ENCODE data around the gene SATB2. TPM values are rescaled to one million over a fixed set of nuclear protein-coding genes. Genes with fewer than 3 reads are reported as not detected.

The SATB2 gene
- total RNA-seq, 3 donors from 2014 or later, result 125 to 328 (median 183) TPM

GRCh38 chr2:199424160-199424559 lies 33.6 kb downstream of the SATB2 start:
- H3K36me3 ChIP-seq (ENCODE audit: low read depth), result no peaks in the 10 kb centered on the region
- H3K4me1 ChIP-seq (ENCODE audit: low read depth), result no peaks in the 10 kb centered on the region
- intact Hi-C loops (cut with DNase I, micrococcal nuclease), result no loop called here
- TF ChIP-seq CTCF (IDR thresholded peaks at IDR 0.05), result no peak
- H3K4me3 ChIP-seq, result no peak overlapping the region
- H3K9me3 ChIP-seq, result no peaks in the 10 kb centered on the region
- DNase-seq (no peak), ATAC-seq (no peak)

GRCh38 chr2:199419428-199419827 lies 38.3 kb downstream of the SATB2 start:
- DNase-seq (no peak), ATAC-seq (no peak)
- Histone ChIP-seq H3K36me3 (ENCODE audit: low read depth) (no peaks in the 10 kb centered on the region), H3K4me3 (no peak overlapping the region), H3K4me1 (ENCODE audit: low read depth) (no peaks in the 10 kb centered on the region), H3K9me3 (no peaks in the 10 kb centered on the region)
- TF ChIP-seq CTCF (IDR thresholded peaks at IDR 0.05), result no peak
- intact Hi-C loops (cut with DNase I, micrococcal nuclease), result no loop called here

- ATAC-seq, result no peak
- Histone ChIP-seq H3K9me3 (no peaks in the 10 kb centered on the region), H3K4me1 (ENCODE audit: low read depth) (peaks cover 28% of the 10 kb centered on the region), H3K4me3 (no peak overlapping the region), H3K36me3 (ENCODE audit: low read depth) (no peaks in the 10 kb centered on the region)
- intact Hi-C loops (cut with DNase I, micrococcal nuclease), result no loop called here
- DNase-seq, result no peak
- no peak for TF ChIP-seq CTCF (IDR thresholded peaks at IDR 0.05)
Measured at GRCh38 chr2:199414465-199414864, 43.3 kb downstream of the SATB2 start.

GRCh38 chr2:199414001-199414400 lies 43.7 kb downstream of the SATB2 start:
- no peak for DNase-seq
- ATAC-seq, result no peak
- intact Hi-C loops (cut with DNase I, micrococcal nuclease), result no loop called here
- no peak overlapping the region for H3K4me3 ChIP-seq
- H3K36me3 ChIP-seq (ENCODE audit: low read depth), result no peaks in the 10 kb centered on the region
- H3K9me3 ChIP-seq, result no peaks in the 10 kb centered on the region
- peaks cover 31% of the 10 kb centered on the region for H3K4me1 ChIP-seq (ENCODE audit: low read depth)
- TF ChIP-seq CTCF (IDR thresholded peaks at IDR 0.05), result no peak

- H3K4me3 ChIP-seq, result no peak overlapping the region
- no peak for TF ChIP-seq CTCF (IDR thresholded peaks at IDR 0.05)
- ATAC-seq (no peak), DNase-seq (no peak)
- intact Hi-C loops (cut with DNase I, micrococcal nuclease), result no loop called here
- peaks cover 31% of the 10 kb centered on the region for H3K4me1 ChIP-seq (ENCODE audit: low read depth)
- no peaks in the 10 kb centered on the region for H3K9me3 ChIP-seq
- no peaks in the 10 kb centered on the region for H3K36me3 ChIP-seq (ENCODE audit: low read depth)
Measured at GRCh38 chr2:199409759-199410529, 47.8 kb downstream of the SATB2 start.
